Measurements from ENCODE around the gene MELTF.

MELTF gene

GRCh38 chr3:196994056-196994455 lies 35.6 kb downstream of the MELTF start:
- DNase-seq (ENCODE audit: low spot score): no peak

GRCh38 chr3:196992461-196993065 lies 37.1 kb downstream of the MELTF start:
- DNase-seq (ENCODE audit: low spot score): no peak

- no peak for DNase-seq (ENCODE audit: low spot score)
These were observed 37.8 kb downstream of the MELTF start for GRCh38 chr3:196991581-196992460.

- DNase-seq (ENCODE audit: low spot score): no peak
These were observed 39.0 kb downstream of the MELTF start for GRCh38 chr3:196990601-196991007.

GRCh38 chr3:196989721-196990262 lies 39.8 kb downstream of the MELTF start:
- no peak for DNase-seq (ENCODE audit: low spot score)

GRCh38 chr3:196988241-196989029 lies 41.2 kb downstream of the MELTF start:
- DNase-seq (ENCODE audit: low spot score): no peak

GRCh38 chr3:196987022-196987421 lies 42.6 kb downstream of the MELTF start:
- no peak for DNase-seq (ENCODE audit: low spot score)

- DNase-seq (ENCODE audit: low spot score): no peak
These were observed 43.4 kb downstream of the MELTF start for GRCh38 chr3:196985954-196986885.

GRCh38 chr3:196985298-196985697 lies 44.3 kb downstream of the MELTF start:
- no peak for DNase-seq (ENCODE audit: low spot score)

GRCh38 chr3:196983186-196983585 lies 46.4 kb downstream of the MELTF start:
- DNase-seq (ENCODE audit: low spot score): no peak

- DNase-seq (ENCODE audit: low spot score): no peak
These were observed 48.0 kb downstream of the MELTF start for GRCh38 chr3:196981657-196982056.

GRCh38 chr3:196979545-196979944 lies 50.1 kb downstream of the MELTF start:
- no peak for DNase-seq (ENCODE audit: low spot score)

- no peak for DNase-seq (ENCODE audit: low spot score)
These were observed 52.7 kb downstream of the MELTF start for GRCh38 chr3:196976941-196977340.

GRCh38 chr3:196975349-196975748 lies 54.3 kb downstream of the MELTF start:
- DNase-seq (ENCODE audit: low spot score): no peak

- DNase-seq (ENCODE audit: low spot score): no peak
These were observed 55.0 kb downstream of the MELTF start for GRCh38 chr3:196974661-196975060.

- no peak for DNase-seq (ENCODE audit: low spot score)
These were observed 58.4 kb downstream of the MELTF start for GRCh38 chr3:196971094-196971698.

GRCh38 chr3:196970547-196971093 lies 59.0 kb downstream of the MELTF start:
- no peak for DNase-seq (ENCODE audit: low spot score)

GRCh38 chr3:196969660-196970546 lies 59.7 kb downstream of the MELTF start:
- peak; percentile 26 for DNase-seq (ENCODE audit: low spot score)

GRCh38 chr3:196969134-196969659 lies 60.4 kb downstream of the MELTF start:
- DNase-seq (ENCODE audit: low spot score): no peak

Measured in globus pallidus (tissue), 1 donor.